ENCODE results near the gene EMID1.
A peak's percentile ranks its signal among the peaks of the same experiment; 100 is the strongest.
"Not testable (repeated sequence)": the region's sequence is repeated elsewhere in the genome, so short reads cannot be mapped to it uniquely, and the experiment has no call there.

The EMID1 gene

DNA sequence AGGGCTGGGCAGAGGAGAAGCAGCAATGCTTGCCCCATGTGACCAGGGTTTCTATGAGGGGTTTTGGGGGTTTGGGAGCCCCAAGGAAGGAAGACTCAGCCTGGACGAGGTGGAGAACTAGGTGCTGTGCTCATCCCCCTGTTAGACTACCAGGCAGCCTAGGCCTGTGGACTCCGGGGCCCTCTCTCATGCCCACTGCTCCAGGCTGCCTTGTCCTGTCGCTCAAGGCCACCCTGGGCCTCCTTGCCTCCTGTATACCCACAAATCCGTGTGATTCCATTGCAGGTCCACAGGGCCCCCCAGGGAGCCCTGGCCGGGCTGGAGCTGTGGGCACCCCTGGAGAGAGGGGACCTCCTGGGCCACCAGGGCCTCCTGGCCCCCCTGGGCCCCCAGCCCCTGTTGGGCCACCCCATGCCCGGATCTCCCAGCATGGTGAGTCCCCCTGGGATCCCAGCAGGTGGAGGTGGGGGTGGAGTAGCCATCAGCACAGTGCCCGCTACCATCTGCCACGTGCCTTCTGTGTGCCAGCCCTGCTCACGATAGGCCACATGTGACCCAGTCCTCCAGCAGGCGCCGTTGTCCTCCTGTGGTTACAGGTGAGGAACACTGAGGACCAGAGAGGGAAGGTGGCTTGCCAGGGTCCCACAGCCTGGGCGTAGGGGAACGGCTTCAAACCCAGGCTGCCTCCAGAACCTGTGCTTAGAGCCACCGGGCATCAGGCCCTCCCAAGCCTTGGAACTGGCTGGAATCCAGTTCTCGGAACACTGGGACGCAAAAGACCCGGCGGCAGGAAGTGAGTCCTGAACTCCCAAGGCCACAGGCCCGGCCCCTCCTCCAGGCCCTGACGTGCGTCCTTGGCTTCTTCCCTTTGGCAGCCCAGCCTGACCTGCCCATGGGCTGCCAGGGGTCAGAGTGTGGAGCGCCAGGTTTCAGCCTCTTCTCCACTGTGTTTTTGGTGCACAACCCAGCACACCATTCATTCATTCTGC is 26.6 kb downstream of the EMID1 start:
- no peak for DNase-seq

DNA sequence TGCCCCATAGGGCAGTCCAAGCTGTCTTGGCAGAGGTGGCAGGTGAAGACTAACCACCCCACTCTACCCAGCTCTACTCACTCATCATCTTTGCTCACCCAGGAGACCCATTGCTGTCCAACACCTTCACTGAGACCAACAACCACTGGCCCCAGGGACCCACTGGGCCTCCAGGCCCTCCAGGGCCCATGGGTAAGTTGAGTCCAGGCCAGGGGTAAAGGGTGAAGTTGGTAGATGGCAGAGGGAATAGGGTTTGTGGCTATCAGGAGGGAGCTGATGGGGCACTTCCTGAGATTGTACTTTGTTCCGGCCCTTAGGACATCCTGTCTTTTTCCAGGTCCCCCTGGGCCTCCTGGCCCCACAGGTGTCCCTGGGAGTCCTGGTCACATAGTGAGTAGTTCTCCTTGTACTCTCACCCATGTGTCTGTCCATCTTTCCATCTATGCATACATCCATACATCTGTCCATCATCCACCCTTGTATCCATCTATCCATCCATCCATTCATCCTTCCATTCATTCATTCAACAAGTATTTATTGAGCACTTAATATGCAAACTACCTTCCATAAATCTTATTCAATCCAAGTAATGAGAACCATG is 27.7 kb downstream of the EMID1 start:
- DNase-seq = no peak

DNA sequence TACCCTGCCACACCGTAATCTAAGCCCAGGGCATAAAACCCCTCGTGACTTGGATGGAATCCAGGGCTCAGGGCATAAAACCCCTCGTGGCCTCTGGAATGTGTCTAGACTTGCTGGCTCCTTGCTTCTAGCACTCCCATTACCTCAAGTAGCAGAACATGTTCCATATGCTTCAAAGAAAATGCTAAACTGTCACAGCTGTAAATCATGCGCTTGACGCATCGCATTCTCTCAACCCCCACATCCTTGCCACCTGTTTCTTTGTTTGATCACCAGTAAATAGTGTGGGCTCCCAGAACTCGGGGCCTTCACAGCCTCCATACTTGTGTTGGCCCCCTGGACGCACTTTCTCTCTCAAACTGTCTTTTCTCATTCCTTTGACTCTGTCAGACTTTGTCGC is 34.8 kb downstream of the EMID1 start:
- DNase-seq = not testable (repeated sequence)

DNA sequence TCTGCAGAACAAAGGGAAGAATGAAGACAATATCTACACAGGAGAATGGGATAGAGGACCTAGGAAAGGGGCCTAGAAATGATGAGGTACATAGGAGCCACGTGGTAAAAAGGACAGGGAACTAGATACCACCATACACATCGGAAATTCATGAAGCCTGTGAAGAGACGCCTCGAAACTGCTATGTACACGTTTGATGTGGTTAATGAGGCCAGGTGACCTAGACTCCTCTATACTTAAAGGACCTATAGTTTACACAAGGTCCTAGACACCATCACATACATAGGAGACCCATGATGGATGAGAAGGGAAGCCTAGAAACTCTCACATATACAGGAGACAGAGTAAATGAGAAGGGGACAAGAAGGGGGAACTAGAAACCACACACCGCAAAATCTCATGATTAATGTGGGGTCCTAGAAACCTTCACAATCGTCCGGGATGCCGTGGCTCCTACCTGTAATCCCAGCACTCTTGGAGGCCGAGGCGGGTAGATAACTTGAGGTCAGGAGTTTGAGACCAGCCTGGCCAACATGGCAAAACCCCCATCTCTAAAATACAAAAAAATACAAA is 38.3 kb downstream of the EMID1 start:
- no peak for DNase-seq

GRCh38 chr22:29244785-29245625 is 39.3 kb downstream of the EMID1 start:
- no peak for DNase-seq

GRCh38 chr22:29245626-29246385 is 40.1 kb downstream of the EMID1 start:
- DNase-seq = peak; percentile 17 to 45 (median 38)

- not testable (repeated sequence) for DNase-seq
These were observed 42.2 kb downstream of the EMID1 start for GRCh38 chr22:29247891-29248290.

GRCh38 chr22:29251265-29251664 is 45.6 kb downstream of the EMID1 start:
- DNase-seq = no peak

DNA sequence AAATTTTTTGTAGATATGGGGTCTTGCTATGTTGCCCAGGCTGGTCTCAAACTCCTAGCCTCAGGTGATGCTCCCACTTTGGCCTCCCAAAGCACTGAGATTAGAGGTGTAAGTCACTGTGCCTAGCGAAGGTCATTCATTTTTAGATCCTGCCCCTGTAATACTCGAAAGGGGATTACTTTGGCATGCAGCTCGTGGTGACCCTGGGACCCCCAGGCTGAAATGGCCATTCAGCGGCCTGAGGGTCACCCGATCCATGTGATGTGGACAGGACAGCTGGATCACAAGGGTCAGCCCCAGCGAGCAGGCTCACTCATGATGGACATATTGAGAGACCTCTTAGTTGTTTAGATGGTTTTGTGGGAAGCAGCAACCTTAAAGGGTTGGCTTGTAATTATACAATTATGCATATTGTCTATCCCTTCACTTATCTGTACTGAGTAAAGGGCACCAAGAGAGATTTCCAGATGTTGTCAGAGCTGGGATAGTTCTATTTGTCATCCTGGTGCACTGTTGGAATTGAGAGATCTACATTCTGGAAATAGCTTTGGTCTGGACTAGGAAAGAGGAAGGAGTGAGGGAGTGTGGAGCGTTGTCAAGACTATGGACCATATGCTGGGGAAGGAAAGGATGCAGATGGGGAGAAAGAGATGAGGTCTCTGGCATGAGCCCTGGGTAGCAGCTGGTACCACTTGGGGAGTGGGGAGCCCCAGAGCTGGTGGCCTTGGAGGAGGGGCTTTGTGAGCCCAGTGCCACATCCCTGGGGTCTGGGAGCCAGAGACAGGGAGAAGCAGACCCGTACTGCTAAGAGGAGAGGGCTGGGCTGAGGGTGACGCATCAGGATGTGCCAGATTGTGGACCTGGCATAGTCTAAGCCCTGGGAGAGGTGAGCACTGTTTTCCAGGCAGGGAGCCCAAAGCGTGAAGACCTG is 46.5 kb downstream of the EMID1 start:
- no peak for DNase-seq

DNA sequence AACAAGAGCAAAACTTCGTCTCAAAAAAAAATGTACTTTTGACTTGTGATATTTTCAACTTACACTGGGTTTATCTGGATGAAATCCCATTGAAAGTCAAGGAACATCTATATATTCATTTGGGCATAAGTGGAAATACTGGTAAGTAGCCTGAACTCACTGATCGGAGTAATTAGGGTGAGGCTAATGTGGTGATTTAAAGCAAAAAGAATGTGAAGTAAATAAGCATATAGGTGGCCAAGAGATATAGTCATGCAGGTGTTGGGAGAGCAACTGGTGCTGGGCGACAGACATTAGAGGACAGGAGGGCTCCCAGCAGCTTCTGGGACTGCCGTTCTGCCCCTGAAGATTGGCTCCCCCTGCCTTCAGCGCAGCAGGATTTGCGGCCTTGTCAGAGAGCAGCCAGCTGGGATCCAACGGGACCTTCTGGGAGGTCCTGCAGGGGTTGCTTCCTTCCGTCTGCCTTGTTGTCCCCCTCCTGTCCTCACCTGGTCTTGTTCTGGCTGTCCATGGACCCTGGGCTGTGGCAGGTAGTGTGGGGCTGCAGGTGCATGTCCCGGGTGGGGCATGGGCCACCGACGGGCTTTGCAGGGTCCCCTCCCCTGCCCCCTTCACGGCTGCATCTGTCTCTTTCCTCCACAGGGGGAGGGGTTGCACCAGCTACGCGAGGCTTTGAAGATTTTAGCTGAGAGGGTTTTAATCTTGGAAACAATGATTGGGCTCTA is 48.0 kb downstream of the EMID1 start:
- no peak for DNase-seq

DNA sequence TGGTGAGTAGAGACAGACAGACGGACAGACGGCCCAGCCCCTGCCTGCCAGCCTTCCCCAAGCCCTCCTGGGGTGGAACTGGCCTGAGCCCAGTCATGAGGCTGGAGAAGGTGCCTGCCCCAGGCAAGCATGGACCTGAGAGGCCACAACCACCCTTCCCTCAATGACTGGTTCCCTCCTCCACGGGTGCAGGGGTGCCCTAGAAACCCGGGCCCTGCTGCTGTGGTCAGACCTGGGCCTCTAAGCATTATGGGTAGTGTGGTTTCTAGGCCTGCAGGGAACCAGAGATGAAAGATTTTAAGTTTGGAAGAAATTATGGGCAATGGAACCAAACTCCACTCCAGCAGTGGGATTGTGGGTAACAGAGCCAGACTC is 48.6 kb downstream of the EMID1 start:
- no peak for DNase-seq

DNA sequence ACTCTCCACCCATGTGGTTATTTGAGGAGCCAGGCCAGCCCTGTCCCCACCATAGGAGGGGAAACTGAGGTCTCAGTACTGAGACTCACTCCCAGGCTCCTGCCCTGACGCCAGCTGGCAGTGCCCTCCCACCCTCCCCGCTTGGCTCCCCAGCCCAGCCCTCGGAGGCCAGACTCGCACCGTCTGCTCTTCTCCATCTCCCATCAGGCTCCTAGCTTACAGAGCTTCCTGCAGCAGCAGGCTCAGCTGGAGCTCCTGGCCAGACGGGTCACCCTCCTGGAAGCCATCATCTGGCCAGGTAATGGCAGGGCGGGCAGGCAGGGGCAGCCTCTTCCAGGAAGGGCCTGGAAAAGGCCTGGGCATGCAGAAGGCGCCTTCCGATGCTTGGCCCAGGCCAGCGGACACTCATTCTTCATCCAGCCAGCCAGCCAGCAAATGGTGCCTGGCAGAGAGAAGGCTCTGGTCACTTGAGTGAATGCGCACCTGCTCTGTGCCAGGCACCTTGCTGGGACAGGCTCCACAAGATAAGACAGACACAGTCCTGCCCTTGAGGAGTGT is 49.4 kb downstream of the EMID1 start:
- no peak for DNase-seq

- DNase-seq = no peak
These were observed 51.1 kb downstream of the EMID1 start for GRCh38 chr22:29256606-29257325.

GRCh38 chr22:29257751-29258181 is 52.1 kb downstream of the EMID1 start:
- DNase-seq = no peak

DNA sequence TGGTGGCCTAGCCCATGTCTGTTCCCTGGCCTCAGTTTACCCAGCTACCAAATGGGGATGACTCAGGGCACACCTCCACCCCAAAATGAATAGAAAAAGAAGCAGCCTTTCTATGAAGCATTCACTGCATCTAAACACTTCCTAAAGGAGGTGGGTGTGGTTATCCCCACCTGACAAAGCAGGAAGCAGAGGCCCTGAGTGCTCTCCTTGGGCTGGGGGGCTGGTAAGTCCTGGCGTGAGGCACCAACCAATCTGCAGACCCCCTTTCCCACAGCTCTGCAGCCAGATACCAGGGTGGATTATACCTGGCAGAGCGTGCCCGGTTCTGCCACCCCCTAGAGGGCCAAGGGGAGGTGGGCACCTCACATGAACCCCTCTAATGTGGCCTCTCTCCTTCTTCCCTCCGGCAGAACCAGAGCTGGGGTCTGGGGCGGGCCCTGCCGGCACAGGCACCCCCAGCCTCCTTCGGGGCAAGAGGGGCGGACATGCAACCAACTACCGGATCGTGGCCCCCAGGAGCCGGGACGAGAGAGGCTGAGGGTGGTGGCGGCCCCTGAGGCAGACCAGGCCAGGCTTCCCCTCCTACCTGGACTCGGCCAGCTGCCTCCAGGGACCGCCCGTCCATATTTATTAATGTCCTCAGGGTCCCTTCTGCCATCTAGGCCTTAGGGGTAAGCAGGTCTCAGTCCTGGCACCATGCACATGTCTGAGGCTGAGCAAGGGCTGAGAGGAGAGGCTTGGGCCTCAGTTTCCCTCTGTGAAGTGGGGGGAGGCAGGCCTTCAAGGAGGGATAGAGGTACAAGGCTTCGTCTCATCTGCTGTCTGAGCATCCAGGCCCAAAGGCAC is 52.9 kb downstream of the EMID1 start:
- DNase-seq = no peak

DNA sequence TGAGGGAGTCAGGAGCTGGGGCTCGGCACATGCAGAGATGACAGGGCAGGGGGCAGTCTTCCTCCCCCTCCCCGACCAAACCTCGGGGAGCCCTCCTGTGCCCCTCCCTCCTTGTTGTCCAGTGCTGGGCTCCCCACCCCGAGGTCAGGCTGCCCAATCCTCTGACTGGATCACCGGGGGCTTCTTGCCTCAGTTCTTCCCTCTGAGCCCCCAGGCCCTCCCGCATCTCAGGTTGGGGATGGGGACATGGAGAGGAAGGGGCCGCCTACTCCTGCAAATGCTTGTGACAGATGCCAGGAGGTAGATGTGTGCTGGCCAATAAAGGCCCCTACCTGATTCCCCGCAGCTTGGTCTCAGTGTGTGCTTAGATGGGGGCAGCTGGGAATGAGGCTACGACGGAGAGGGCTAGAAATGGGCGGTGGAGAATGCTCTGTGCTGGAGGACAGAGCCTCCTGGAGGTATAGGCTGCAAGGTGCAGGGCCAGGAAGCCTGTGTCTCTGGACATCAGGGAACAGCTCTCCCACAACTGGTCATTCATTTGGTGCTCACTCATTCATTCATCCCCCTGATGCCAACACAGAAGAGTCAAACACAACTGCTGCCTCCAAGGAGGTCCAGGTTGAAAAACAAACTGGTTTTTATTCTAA is 53.7 kb downstream of the EMID1 start:
- no peak for DNase-seq

GRCh38 chr22:29260031-29260560 is 54.4 kb downstream of the EMID1 start:
- no peak for DNase-seq

Data from activated CD4-positive, CD25-positive, alpha-beta regulatory T cell (primary cell).